Mesendoderm (in vitro differentiated cells): ENCODE results near the gene KCNQ5.
A peak's percentile ranks its signal among the peaks of the same experiment; 100 is the strongest.

ENCODE experiments used
- DNase-seq: peaks from one replicate; pipeline ENCODE4 v3.0.0; 2013
- H2AK5ac ChIP-seq: 2 replicates; pipeline ENCODE4 v1.6.1; 2013; ENCODE audit warnings: low read length, inconsistent platforms
- H2BK120ac ChIP-seq: 2 replicates; pipeline ENCODE4 v1.6.1; 2013; ENCODE audit warnings: low read depth, mild to moderate bottlenecking, low read length, moderate library complexity, mixed read lengths
- H2BK15ac ChIP-seq: replicated peaks from 2 replicates; pipeline ENCODE4 v1.6.1; 2013; ENCODE audit warnings: low read depth, mild to moderate bottlenecking, moderate library complexity
- H2BK5ac ChIP-seq: 2 replicates; pipeline ENCODE4 v1.6.1; 2013; ENCODE audit warnings: low read length, inconsistent platforms
- H3K18ac ChIP-seq: 2 replicates; pipeline ENCODE4 v1.6.1; 2013; ENCODE audit warnings: mild to moderate bottlenecking, low read length, mixed read lengths
- H3K23ac ChIP-seq: one replicate; pipeline ENCODE4 v1.6.1; 2013; ENCODE audit warnings: low read length
- H3K27ac ChIP-seq: 2 replicates; pipeline ENCODE4 v1.5.1; 2013; ENCODE audit warnings: low read depth, mild to moderate bottlenecking, inconsistent platforms, low read length, moderate library complexity
- H3K27me3 ChIP-seq: 2 replicates; pipeline ENCODE4 v1.6.1; 2013; ENCODE audit warnings: low read length, control low read depth, mild to moderate bottlenecking, inconsistent platforms; ENCODE audit not compliant: insufficient read depth, poor library complexity
- H3K36me3 ChIP-seq: 2 replicates; pipeline ENCODE4 v1.6.1; 2013; ENCODE audit warnings: low read length, inconsistent platforms; ENCODE audit not compliant: control insufficient read depth, insufficient read depth
- H3K4ac ChIP-seq: one replicate; pipeline ENCODE4 v1.6.1; 2013; ENCODE audit warnings: low read depth, mild to moderate bottlenecking, low read length, moderate library complexity
- H3K4me1 ChIP-seq: 2 replicates; pipeline ENCODE4 v1.6.1; 2013; ENCODE audit warnings: low read depth, low read length, inconsistent platforms; ENCODE audit not compliant: control insufficient read depth
- H3K4me2 ChIP-seq: 2 replicates; pipeline ENCODE4 v1.6.1; 2013; ENCODE audit warnings: low read length
- H3K4me3 ChIP-seq: 2 replicates; pipeline ENCODE4 v1.5.1; 2013; ENCODE audit warnings: mild to moderate bottlenecking, low read length
- H3K56ac ChIP-seq: one replicate; pipeline ENCODE4 v1.6.1; 2013; ENCODE audit warnings: low read length
- H3K79me1 ChIP-seq: 2 replicates; pipeline ENCODE4 v1.6.1; 2013; ENCODE audit warnings: low read length, inconsistent platforms
- H3K79me2 ChIP-seq: 2 replicates; pipeline ENCODE4 v1.6.1; 2013; ENCODE audit warnings: mild to moderate bottlenecking, low read length; ENCODE audit not compliant: control insufficient read depth, insufficient read depth
- H3K9ac ChIP-seq: 2 replicates; pipeline ENCODE4 v1.6.1; 2013; ENCODE audit warnings: low read length, inconsistent platforms
- H4K5ac ChIP-seq: one replicate; pipeline ENCODE4 v1.6.1; 2013; ENCODE audit warnings: low read length
- H4K8ac ChIP-seq: one replicate; pipeline ENCODE4 v1.6.1; 2013; ENCODE audit warnings: low read depth, mild to moderate bottlenecking, control low read depth, low read length, moderate library complexity
- WGBS: extraction: QIAGEN DNeasy Blood & Tissue Kit; methylation state at CpG from one replicate; pipeline ENCODE4 v1.1.7; 2013; ENCODE audit warnings: low lambda C conversion rate, missing lambda C conversion rate; ENCODE audit not compliant: insufficient coverage; ENCODE audit errors: extremely low coverage; 5-methylcytosine and 5-hydroxymethylcytosine counted together

The KCNQ5 gene

DNA sequence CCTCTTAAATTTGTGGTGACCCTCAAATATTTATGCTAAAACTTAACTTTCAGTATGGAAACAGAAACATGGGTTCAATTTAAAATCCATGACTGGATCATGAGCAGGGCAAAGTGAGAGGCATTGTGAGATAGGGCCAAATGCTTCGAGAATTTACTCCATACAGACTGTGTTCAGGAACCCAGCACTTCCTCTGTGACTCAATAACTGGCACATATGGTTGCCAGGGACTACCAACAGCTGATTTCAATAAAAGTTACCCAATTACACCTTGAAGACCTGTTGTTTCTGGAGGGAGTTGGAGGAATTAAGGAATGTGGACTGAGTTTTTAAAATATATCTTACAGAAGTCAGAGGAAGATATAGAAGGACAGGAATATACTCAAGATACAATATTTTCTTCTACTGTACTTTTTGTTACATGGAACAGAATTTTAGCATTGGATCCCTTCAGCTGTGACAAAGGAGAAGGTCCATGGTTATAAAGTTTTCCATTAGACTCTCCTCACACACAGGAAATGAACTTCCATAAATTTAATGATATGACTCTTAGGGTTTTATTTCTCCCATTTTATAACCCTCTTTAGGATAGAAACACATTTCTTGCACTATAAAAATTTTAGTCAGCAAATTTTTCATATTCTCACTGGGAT, 344.9 kb downstream of the KCNQ5 start:
- no peak overlapping the region for H2BK5ac ChIP-seq
- H2BK120ac ChIP-seq = no peak overlapping the region
- no peak for DNase-seq
- no peak overlapping the region for H3K18ac ChIP-seq
- H3K36me3 ChIP-seq = no peaks in the 10 kb centered on the region
- no peaks in the 10 kb centered on the region for H3K79me2 ChIP-seq
- H3K27me3 ChIP-seq = no peaks in the 10 kb centered on the region
- no peak overlapping the region for H2BK15ac ChIP-seq
- no peak overlapping the region for H2AK5ac ChIP-seq
- no peaks in the 10 kb centered on the region for H3K79me1 ChIP-seq
- no peak overlapping the region for H3K56ac ChIP-seq
- no peak overlapping the region for H3K27ac ChIP-seq
- WGBS = no CpG with 5 or more reads among the region's 1 CpG
- no peak overlapping the region for H3K4ac ChIP-seq
- no peak overlapping the region for H3K23ac ChIP-seq
- H4K8ac ChIP-seq = no peak overlapping the region
- no peak overlapping the region for H3K9ac ChIP-seq
- H3K4me1 ChIP-seq = no peaks in the 10 kb centered on the region
- no peak overlapping the region for H4K5ac ChIP-seq
- no peak overlapping the region for H3K4me3 ChIP-seq
- H3K4me2 ChIP-seq = no peak overlapping the region

DNA sequence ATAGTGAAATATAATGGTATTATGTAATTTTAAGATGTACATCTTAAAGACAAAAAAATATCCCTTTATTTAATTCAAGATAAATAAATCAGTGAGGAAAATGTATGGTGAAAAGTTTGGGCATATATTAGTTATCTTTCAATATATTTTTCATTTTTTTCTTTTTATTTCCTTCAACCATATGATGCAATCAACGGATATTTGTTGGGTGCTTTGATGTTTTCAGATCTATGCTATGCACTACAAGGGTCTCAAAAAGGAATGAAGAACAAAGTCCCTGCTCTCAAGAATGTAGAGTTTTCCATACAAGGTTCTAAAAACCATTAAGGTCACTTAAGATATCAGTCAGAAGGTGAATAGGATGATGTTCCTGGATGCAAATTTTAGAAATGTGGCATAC, 345.5 kb downstream of the KCNQ5 start:
- no peak overlapping the region for H2BK15ac ChIP-seq
- no peak overlapping the region for H3K18ac ChIP-seq
- no CpG with 5 or more reads among the region's 1 CpG for WGBS
- H3K23ac ChIP-seq = no peak overlapping the region
- H3K36me3 ChIP-seq = no peaks in the 10 kb centered on the region
- no peak overlapping the region for H3K9ac ChIP-seq
- H2AK5ac ChIP-seq = no peak overlapping the region
- H3K79me2 ChIP-seq = no peaks in the 10 kb centered on the region
- H3K56ac ChIP-seq = no peak overlapping the region
- no peak overlapping the region for H3K4ac ChIP-seq
- no peak overlapping the region for H2BK120ac ChIP-seq
- H2BK5ac ChIP-seq = no peak overlapping the region
- H3K4me1 ChIP-seq = no peaks in the 10 kb centered on the region
- DNase-seq = no peak
- H3K4me2 ChIP-seq = no peak overlapping the region
- no peak overlapping the region for H4K8ac ChIP-seq
- no peak overlapping the region for H3K4me3 ChIP-seq
- H3K27me3 ChIP-seq = no peaks in the 10 kb centered on the region
- H3K27ac ChIP-seq = no peak overlapping the region
- no peaks in the 10 kb centered on the region for H3K79me1 ChIP-seq
- H4K5ac ChIP-seq = no peak overlapping the region

DNA sequence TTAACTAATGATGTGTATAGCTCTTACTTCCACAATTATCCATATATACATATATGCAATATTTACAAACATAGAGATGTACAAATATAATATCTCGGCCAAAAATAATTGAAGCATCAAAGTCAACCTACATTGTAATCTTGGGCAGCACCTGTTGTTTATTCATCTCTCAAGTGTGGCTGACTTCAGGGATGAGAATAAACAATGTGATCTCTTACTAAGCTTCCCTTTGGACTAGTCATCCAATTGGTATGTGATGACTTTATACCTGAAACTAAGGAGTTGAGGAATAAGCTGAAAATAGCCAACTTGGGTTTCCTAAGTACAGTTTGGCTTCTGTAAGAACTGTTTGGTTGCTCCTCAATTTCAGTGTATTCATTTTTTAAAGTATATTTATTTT, 346.8 kb downstream of the KCNQ5 start:
- no peaks in the 10 kb centered on the region for H3K79me1 ChIP-seq
- H3K36me3 ChIP-seq = no peaks in the 10 kb centered on the region
- H3K4ac ChIP-seq = no peak overlapping the region
- WGBS = no CpG with 5 or more reads among the region's 1 CpG
- H2AK5ac ChIP-seq = no peak overlapping the region
- no peak overlapping the region for H3K9ac ChIP-seq
- no peaks in the 10 kb centered on the region for H3K27me3 ChIP-seq
- H4K5ac ChIP-seq = no peak overlapping the region
- no peak overlapping the region for H3K27ac ChIP-seq
- H3K4me2 ChIP-seq = no peak overlapping the region
- H2BK5ac ChIP-seq = no peak overlapping the region
- H3K18ac ChIP-seq = no peak overlapping the region
- H3K4me3 ChIP-seq = no peak overlapping the region
- H3K56ac ChIP-seq = no peak overlapping the region
- peak; percentile 81 for DNase-seq
- no peak overlapping the region for H4K8ac ChIP-seq
- no peaks in the 10 kb centered on the region for H3K4me1 ChIP-seq
- no peak overlapping the region for H3K23ac ChIP-seq
- H3K79me2 ChIP-seq = no peaks in the 10 kb centered on the region
- no peak overlapping the region for H2BK15ac ChIP-seq
- no peak overlapping the region for H2BK120ac ChIP-seq

DNA sequence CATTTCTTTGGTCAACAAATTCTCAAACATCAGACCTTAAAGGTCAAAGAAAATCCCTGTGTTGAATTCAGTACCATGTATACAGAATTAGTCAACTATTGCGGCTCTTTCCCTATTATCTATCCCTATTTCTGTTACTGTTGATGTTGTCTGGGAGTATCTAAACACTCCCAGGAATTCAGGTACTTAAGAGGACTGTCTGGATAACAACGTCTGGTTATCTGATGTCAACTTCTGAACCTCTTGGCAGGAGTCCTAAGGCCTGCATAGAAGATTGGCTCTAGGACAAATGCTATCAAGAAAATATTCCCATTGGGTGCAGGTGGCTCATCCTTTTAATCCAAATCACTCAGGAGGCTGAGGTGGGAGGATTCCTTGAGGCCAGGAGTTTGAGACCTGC, 347.8 kb downstream of the KCNQ5 start:
- no peak overlapping the region for H2BK15ac ChIP-seq
- H3K27ac ChIP-seq = no peak overlapping the region
- H3K36me3 ChIP-seq = no peaks in the 10 kb centered on the region
- no CpG with 5 or more reads among the region's 2 CpGs for WGBS
- no peak overlapping the region for H2AK5ac ChIP-seq
- H3K4me3 ChIP-seq = no peak overlapping the region
- H3K79me1 ChIP-seq = no peaks in the 10 kb centered on the region
- no peaks in the 10 kb centered on the region for H3K27me3 ChIP-seq
- no peak overlapping the region for H3K9ac ChIP-seq
- H3K4ac ChIP-seq = no peak overlapping the region
- no peak overlapping the region for H4K5ac ChIP-seq
- H3K4me1 ChIP-seq = no peaks in the 10 kb centered on the region
- no peak overlapping the region for H3K23ac ChIP-seq
- no peak overlapping the region for H2BK120ac ChIP-seq
- DNase-seq = peak; percentile 52
- no peak overlapping the region for H2BK5ac ChIP-seq
- no peak overlapping the region for H4K8ac ChIP-seq
- no peak overlapping the region for H3K18ac ChIP-seq
- H3K79me2 ChIP-seq = no peaks in the 10 kb centered on the region
- H3K56ac ChIP-seq = no peak overlapping the region
- H3K4me2 ChIP-seq = no peak overlapping the region

DNA sequence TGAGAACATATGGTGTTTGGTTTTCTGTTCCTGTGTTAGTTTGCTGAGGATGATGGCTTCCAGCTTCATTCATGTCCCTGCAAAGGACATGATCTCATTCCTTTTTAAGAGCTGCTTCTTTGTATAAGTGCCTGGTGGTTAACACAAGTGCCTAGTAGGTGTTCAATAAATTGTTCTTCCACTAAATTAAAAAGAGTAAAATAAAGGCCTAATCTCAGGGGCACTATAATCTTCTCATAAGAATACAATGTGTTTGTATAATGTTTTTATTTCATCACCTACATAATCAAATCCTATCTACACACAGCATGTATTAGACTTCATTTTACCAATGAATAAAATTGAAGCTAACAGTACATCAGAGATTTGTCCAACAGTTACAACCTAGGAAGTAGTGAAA, 350.7 kb downstream of the KCNQ5 start:
- Histone ChIP-seq H4K8ac (no peak overlapping the region), H3K9ac (no peak overlapping the region), H3K4ac (no peak overlapping the region), H3K27me3 (no peaks in the 10 kb centered on the region), H3K36me3 (no peaks in the 10 kb centered on the region), H3K4me2 (no peak overlapping the region), H2BK120ac (no peak overlapping the region), H2AK5ac (no peak overlapping the region), H4K5ac (no peak overlapping the region), H3K79me1 (no peaks in the 10 kb centered on the region), H3K27ac (no peak overlapping the region), H3K79me2 (no peaks in the 10 kb centered on the region), H3K4me3 (no peak overlapping the region), H3K56ac (no peak overlapping the region), H3K4me1 (no peaks in the 10 kb centered on the region), H2BK15ac (no peak overlapping the region), H2BK5ac (no peak overlapping the region), H3K23ac (no peak overlapping the region), H3K18ac (no peak overlapping the region)
- DNase-seq = no peak

DNA sequence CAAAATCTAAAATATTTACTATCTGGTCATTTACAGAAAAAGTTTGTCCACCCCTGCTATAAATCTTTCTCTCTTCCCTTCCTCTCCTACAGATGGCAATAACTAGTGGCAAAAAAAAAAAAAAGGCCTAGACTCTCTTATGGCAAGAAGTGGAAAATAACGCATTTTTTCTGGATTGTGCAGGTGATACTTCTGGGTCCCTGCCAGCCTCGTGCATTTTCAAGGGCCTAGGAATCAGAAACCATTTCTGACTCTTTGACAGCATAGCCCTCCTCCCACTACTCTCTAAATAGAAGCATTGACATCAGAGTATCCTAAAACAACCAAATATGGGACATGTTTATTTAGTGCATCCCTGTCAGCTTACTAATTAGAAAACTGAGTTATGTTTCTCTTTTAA, 352.4 kb downstream of the KCNQ5 start:
- Histone ChIP-seq H3K79me1 (no peaks in the 10 kb centered on the region), H3K56ac (no peak overlapping the region), H3K27me3 (no peaks in the 10 kb centered on the region), H2BK15ac (no peak overlapping the region), H3K79me2 (no peaks in the 10 kb centered on the region), H4K5ac (no peak overlapping the region), H3K27ac (no peak overlapping the region), H3K18ac (no peak overlapping the region), H2BK5ac (no peak overlapping the region), H3K4me1 (no peaks in the 10 kb centered on the region), H3K36me3 (no peaks in the 10 kb centered on the region), H3K4me3 (no peak overlapping the region), H2AK5ac (no peak overlapping the region), H3K4ac (no peak overlapping the region), H2BK120ac (no peak overlapping the region), H3K9ac (no peak overlapping the region), H3K4me2 (no peak overlapping the region), H3K23ac (no peak overlapping the region), H4K8ac (no peak overlapping the region)
- no CpG with 5 or more reads among the region's 2 CpGs for WGBS
- no peak for DNase-seq
